Liver (tissue), 9 donors: Measurements from ENCODE around the gene RERE. TPM values are rescaled to one million over a fixed set of nuclear protein-coding genes. Genes with fewer than 3 reads are reported as not detected.
A peak's percentile ranks its signal among the peaks of the same experiment; 100 is the strongest.
"Not testable (repeated sequence)": the region's sequence is repeated elsewhere in the genome, so short reads cannot be mapped to it uniquely, and the experiment has no call there.

Source experiments
- DNase-seq: peaks from one replicate; pipeline ENCODE4 v3.0.0-alpha.2; 2017; ENCODE audit warnings: low spot score
- H3K27ac ChIP-seq, 2 donors: one replicate each; pipeline ENCODE4 v1.7.0; 2013; ENCODE audit warnings: inconsistent platforms in 2 of 2, low read length in 2 of 2, control low read depth in 1 of 2, low read depth in 1 of 2, mild to moderate bottlenecking in 1 of 2
- H3K27me3 ChIP-seq, 4 donors: one replicate each; pipeline versions ENCODE4 v1.6.1 to v1.7.0; 2013; ENCODE audit warnings: low read length in 3 of 4, inconsistent platforms in 1 of 4, mild to moderate bottlenecking in 1 of 4, moderate library complexity in 1 of 4; ENCODE audit not compliant: control insufficient read depth in 4 of 4, insufficient read depth in 4 of 4
- H3K36me3 ChIP-seq, 4 donors: one replicate each; pipeline versions ENCODE4 v1.6.1 to v1.7.0; 2013; ENCODE audit warnings: low read length in 3 of 4, mild to moderate bottlenecking in 3 of 4, low read depth in 1 of 4, moderate library complexity in 1 of 4; ENCODE audit not compliant: control insufficient read depth in 4 of 4, insufficient read depth in 3 of 4
- H3K4me1 ChIP-seq, 4 donors: one replicate each; pipeline versions ENCODE4 v1.6.1 to v1.7.0; 2013; ENCODE audit warnings: low read length in 3 of 4, mild to moderate bottlenecking in 3 of 4, moderate library complexity in 1 of 4; ENCODE audit not compliant: control insufficient read depth in 4 of 4, insufficient read depth in 4 of 4
- H3K4me3 ChIP-seq, 3 donors: one replicate each; pipeline versions ENCODE4 v1.6.1 to v1.7.0; 2013; ENCODE audit warnings: low read length in 3 of 3, control low read depth in 1 of 3, low read depth in 1 of 3, mild to moderate bottlenecking in 1 of 3
- H3K9ac ChIP-seq, 2 donors: one replicate each; pipeline ENCODE4 v1.7.0; 2013; ENCODE audit warnings: low read length in 2 of 2, mild to moderate bottlenecking in 2 of 2, moderate library complexity in 2 of 2, control low read depth in 1 of 2, low read depth in 1 of 2
- H3K9me3 ChIP-seq, 4 donors: one replicate each; pipeline versions ENCODE4 v1.6.1 to v1.7.0; 2013; ENCODE audit warnings: low read length in 3 of 4; ENCODE audit not compliant: control insufficient read depth in 4 of 4
- RAD21 ChIP-seq, 2 donors: IDR thresholded peaks; 2 replicates each; pipeline ENCODE4 v1.6.1; 2016; ENCODE audit warnings: antibody characterized with exemption in 2 of 2, mild to moderate bottlenecking in 2 of 2
- RXRA ChIP-seq, 2 donors: IDR thresholded peaks; 2 replicates each; pipeline ENCODE4 v1.6.1; 2017 to 2018; ENCODE audit warnings: antibody characterized with exemption in 2 of 2, mild to moderate bottlenecking in 1 of 2
- WGBS: extraction: QIAGEN DNeasy Blood & Tissue Kit; methylation state at CpG from one replicate; pipeline ENCODE4 v1.1.7; 2013; 5-methylcytosine and 5-hydroxymethylcytosine counted together
- polyA plus RNA-seq, 2 donors: library from polyadenylated mRNA; stranded (reverse) in 1 of 2; unstranded in 1 of 2; fragments of 200-250 nt in 1 of 2; fragments of >200 nt in 1 of 2; fragmentation: Nextera tagmentation in 1 of 2; extraction: Ambion mirVana in 1 of 2; gene quantifications; one replicate each; pipeline versions ENCODE4 v1.2.1 to v1.2.3, GENCODE V29; 2013 to 2015
- total RNA-seq, 2 donors: library from RNA; depleted of rRNA; stranded (reverse); fragments of >200 nt; gene quantifications; one replicate each; pipeline ENCODE4 v1.2.3, GENCODE V29; 2014
- donor health status: healthy.
- donor health status: healthy.
- donor health status: healthy.
- donor health status: healthy.
- donor health status: healthy.

RERE gene
- total and polyA plus RNA-seq, 4 donors: 9.8 to 49.1 (median 24.8) TPM

- not testable (repeated sequence) for DNase-seq, H3K9ac ChIP-seq
Measured at GRCh38 chr1:8621785-8622348, 195.6 kb downstream of the RERE start.

GRCh38 chr1:8621034-8621582 lies 196.3 kb downstream of the RERE start:
- DNase-seq, H3K9ac ChIP-seq, H3K27ac ChIP-seq, H3K27me3 ChIP-seq, H3K4me3 ChIP-seq, H3K9me3 ChIP-seq, H3K36me3 ChIP-seq: not testable (repeated sequence)
- 87% methylated on average over 9 of the region's 9 CpGs for WGBS
- H3K4me1 ChIP-seq: peaks cover 5 to 34% (median 10%) of the 10 kb centered on the region in 4 donors

More at GRCh38 chr1:8621785-8622348, 195.6 kb downstream of the RERE start:
- peak overlapping the region; percentile 12 to 33 for H3K27ac ChIP-seq
- H3K27me3 ChIP-seq, H3K9me3 ChIP-seq, H3K36me3 ChIP-seq, H3K4me3 ChIP-seq: not testable (repeated sequence)
- WGBS: 26% methylated on average over 2 of the region's 2 CpGs
- peaks cover 10 to 42% (median 17%) of the 10 kb centered on the region in 4 donors for H3K4me1 ChIP-seq
- TF ChIP-seq RXRA (IDR thresholded peaks at IDR 0.05): peak in 1 of 2 donors; percentile 11

GRCh38 chr1:8619917-8620502 lies 197.4 kb downstream of the RERE start:
- H3K4me3 ChIP-seq, DNase-seq, H3K27me3 ChIP-seq, H3K9me3 ChIP-seq, H3K9ac ChIP-seq, H3K36me3 ChIP-seq, H3K27ac ChIP-seq: not testable (repeated sequence)
- peaks cover under 1 to 24% (median 4%) of the 10 kb centered on the region in 4 donors for H3K4me1 ChIP-seq
- 77% methylated on average over 2 of the region's 2 CpGs for WGBS

- not testable (repeated sequence) for H3K27me3 ChIP-seq, H3K4me3 ChIP-seq, DNase-seq, H3K9me3 ChIP-seq, H3K27ac ChIP-seq, H3K36me3 ChIP-seq, H3K9ac ChIP-seq
- H3K4me1 ChIP-seq: peaks cover 0 to 23% (median 4%) of the 10 kb centered on the region in 4 donors
- WGBS: 50% methylated on average over 2 of the region's 2 CpGs
Measured at GRCh38 chr1:8619419-8619818, 198.0 kb downstream of the RERE start.

- not testable (repeated sequence) for H3K27me3 ChIP-seq, H3K9ac ChIP-seq, DNase-seq, H3K9me3 ChIP-seq, H3K4me3 ChIP-seq, H3K36me3 ChIP-seq, H3K27ac ChIP-seq
- 91% methylated on average over 8 of the region's 8 CpGs for WGBS
- H3K4me1 ChIP-seq: peaks cover 0 to 11% (median 0%) of the 10 kb centered on the region in 4 donors
- TF ChIP-seq RAD21 (IDR thresholded peaks at IDR 0.05): peak in 1 of 2 donors; percentile 22
Measured at GRCh38 chr1:8616791-8617190, 200.6 kb downstream of the RERE start.

GRCh38 chr1:8611634-8612515 lies 205.6 kb downstream of the RERE start:
- not testable (repeated sequence) for H3K9me3 ChIP-seq, H3K27me3 ChIP-seq, H3K36me3 ChIP-seq, H3K4me1 ChIP-seq, DNase-seq, H3K9ac ChIP-seq, H3K27ac ChIP-seq, H3K4me3 ChIP-seq
- WGBS: 86% methylated on average over 3 of the region's 3 CpGs
